SK-N-SH treated with all-trans-retinoic acid at 6 μM for 48 hours (cell line): ENCODE data around the gene FOSL2.

Source experiments
- ATAC-seq: fragments of 200-7000 bp; cut with Tn5 transposase; 3 replicates; pipeline ENCODE4 v1.9.1; 2020; ENCODE audit warnings: mild to moderate bottlenecking, moderate library complexity
- ARNTL ChIP-seq: fragments of 450-650 bp; formaldehyde crosslinking; IDR thresholded peaks from 2 replicates; pipeline ENCODE4 v1.5.0; 2020; ENCODE audit warnings: low read depth, mild to moderate bottlenecking, moderate library complexity, borderline replicate concordance
- BACH2 ChIP-seq: fragments of 250-450 bp; sonication (Bioruptor Pico); IDR thresholded peaks from 2 replicates; pipeline ENCODE4 v1.9.0; 2021; ENCODE audit warnings: mild to moderate bottlenecking, borderline replicate concordance
- CREB5 ChIP-seq: fragments of 250-450 bp; sonication (Bioruptor Pico); IDR thresholded peaks from 2 replicates; pipeline ENCODE4 v1.5.1; 2020; ENCODE audit warnings: low read depth, mild to moderate bottlenecking, moderate library complexity
- CSDC2 ChIP-seq: fragments of 250-450 bp; sonication (Bioruptor Pico); IDR thresholded peaks from 2 replicates; pipeline ENCODE4 v1.5.0; 2020; ENCODE audit warnings: mild to moderate bottlenecking, moderate library complexity
- CSRNP3 ChIP-seq: fragments of 250-450 bp; sonication (Bioruptor Pico); IDR thresholded peaks from 2 replicates; pipeline ENCODE4 v1.5.1; 2021; ENCODE audit warnings: mild to moderate bottlenecking, moderate library complexity
- ESRRG ChIP-seq: fragments of 250-450 bp; sonication (Bioruptor Pico); IDR thresholded peaks from 2 replicates; pipeline ENCODE4 v1.6.1; 2021; ENCODE audit warnings: mild to moderate bottlenecking
- GLIS3 ChIP-seq: fragments of 250-450 bp; sonication (Bioruptor Pico); IDR thresholded peaks from 2 replicates; pipeline ENCODE4 v1.5.0; 2020; ENCODE audit warnings: mild to moderate bottlenecking, moderate library complexity
- PATZ1 ChIP-seq: fragments of 250-450 bp; sonication (Bioruptor Pico); IDR thresholded peaks from 2 replicates; pipeline ENCODE4 v1.8.0; 2020; ENCODE audit warnings: mild to moderate bottlenecking, moderate library complexity, borderline replicate concordance
- POU6F1 ChIP-seq: fragments of 250-450 bp; sonication (Bioruptor Pico); IDR thresholded peaks from 2 replicates; pipeline ENCODE4 v1.8.0; 2021; ENCODE audit warnings: low read depth, mild to moderate bottlenecking, moderate library complexity, borderline replicate concordance
- PPARA ChIP-seq: fragments of 250-450 bp; sonication (Bioruptor Pico); IDR thresholded peaks from 2 replicates; pipeline ENCODE4 v1.5.0; 2020; ENCODE audit warnings: mild to moderate bottlenecking, borderline replicate concordance
- RARB ChIP-seq: fragments of 250-450 bp; sonication (Bioruptor Pico); IDR thresholded peaks from 2 replicates; pipeline ENCODE4 v1.8.0; 2021; ENCODE audit warnings: mild to moderate bottlenecking, moderate library complexity
- SNAI2 ChIP-seq: fragments of 250-450 bp; sonication (Bioruptor Pico); IDR thresholded peaks from 2 replicates; pipeline ENCODE4 v1.5.0; 2020; ENCODE audit warnings: mild to moderate bottlenecking, moderate library complexity
- TCF4 ChIP-seq: fragments of 250-450 bp; sonication (Bioruptor Pico); IDR thresholded peaks from 2 replicates; pipeline ENCODE4 v1.8.0; 2021; ENCODE audit warnings: mild to moderate bottlenecking, moderate library complexity, borderline replicate concordance
- TOX ChIP-seq: fragments of 250-450 bp; sonication (Bioruptor Pico); IDR thresholded peaks from 2 replicates; pipeline ENCODE4 v1.8.0; 2021; ENCODE audit warnings: mild to moderate bottlenecking, moderate library complexity, borderline replicate concordance
- TSHZ2 ChIP-seq: fragments of 250-450 bp; sonication (Bioruptor Pico); IDR thresholded peaks from 2 replicates; pipeline ENCODE4 v1.5.0; 2020; ENCODE audit warnings: mild to moderate bottlenecking, moderate library complexity
- ZC3H10 ChIP-seq: fragments of 250-450 bp; sonication (Bioruptor Pico); IDR thresholded peaks from 2 replicates; pipeline ENCODE4 v1.5.1; 2021; ENCODE audit warnings: mild to moderate bottlenecking, moderate library complexity
- ZFP30 ChIP-seq: fragments of 450-650 bp; formaldehyde crosslinking; IDR thresholded peaks from 2 replicates; pipeline ENCODE4 v1.5.0; 2022; ENCODE audit warnings: mild to moderate bottlenecking, moderate library complexity
- ZNF70 ChIP-seq: fragments of 450-650 bp; formaldehyde crosslinking; IDR thresholded peaks from 2 replicates; pipeline ENCODE4 v1.5.0; 2020; ENCODE audit warnings: mild to moderate bottlenecking, moderate library complexity
- ZNF8 ChIP-seq: fragments of 450-650 bp; formaldehyde crosslinking; IDR thresholded peaks from 2 replicates; pipeline ENCODE4 v1.5.0; 2020; ENCODE audit warnings: mild to moderate bottlenecking, moderate library complexity

Gene FOSL2

DNA sequence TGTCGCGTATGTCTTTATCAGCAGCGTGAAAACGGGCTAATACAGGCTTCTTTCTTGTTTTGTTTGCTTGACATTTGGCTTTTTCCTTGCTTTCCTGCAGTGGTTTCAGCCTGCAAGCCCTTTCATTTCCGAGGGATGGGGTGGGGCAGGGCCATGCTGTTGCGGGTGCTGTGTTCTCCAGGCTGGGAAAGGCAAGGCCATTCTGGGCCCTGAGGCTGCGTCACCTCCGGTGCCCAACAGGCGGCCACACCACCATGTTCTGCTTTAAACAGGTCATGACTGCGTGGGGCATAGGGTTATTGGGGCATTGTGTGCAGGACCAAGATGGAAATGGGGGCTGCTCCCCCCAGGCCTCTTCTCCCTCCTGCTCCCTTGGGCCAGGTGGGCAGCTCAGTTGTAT is 64.6 kb downstream of the FOSL2 start:
- TF ChIP-seq ZNF8 (no peak), ZNF70 (CRISPR knock-in tag) (no peak), RARB (no peak), ARNTL (CRISPR knock-in tag) (no peak), ZFP30 (CRISPR knock-in tag) (no peak), SNAI2 (no peak)
- no peak for ATAC-seq

DNA sequence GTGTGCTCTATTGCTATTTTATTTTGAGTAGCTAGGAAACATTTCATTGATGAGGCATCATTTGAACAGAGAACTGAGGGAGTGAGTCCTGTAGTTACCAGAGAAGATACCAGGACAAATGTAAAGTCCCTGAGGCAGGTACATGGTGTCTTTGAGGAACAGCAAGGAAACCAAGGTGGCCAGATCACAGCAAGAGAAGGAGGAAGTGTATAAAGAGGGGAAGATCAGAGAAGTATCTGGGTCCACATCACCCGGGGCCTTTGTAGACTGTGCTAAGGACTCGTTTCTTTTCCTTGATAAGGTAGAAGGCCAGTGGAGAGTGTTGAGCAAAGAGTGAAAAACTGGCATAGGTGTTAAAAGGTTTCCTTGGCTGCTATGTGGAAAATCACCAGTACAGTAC is 68.4 kb downstream of the FOSL2 start:
- TF ChIP-seq TCF4, result no peak
- TF ChIP-seq ZNF70 (CRISPR knock-in tag), result no peak
- no peak for TF ChIP-seq PPARA (CRISPR knock-in tag)
- TF ChIP-seq TSHZ2, result no peak
- TF ChIP-seq PATZ1 (CRISPR knock-in tag), result no peak
- TF ChIP-seq TOX (CRISPR knock-in tag), result no peak
- no peak for ATAC-seq

DNA sequence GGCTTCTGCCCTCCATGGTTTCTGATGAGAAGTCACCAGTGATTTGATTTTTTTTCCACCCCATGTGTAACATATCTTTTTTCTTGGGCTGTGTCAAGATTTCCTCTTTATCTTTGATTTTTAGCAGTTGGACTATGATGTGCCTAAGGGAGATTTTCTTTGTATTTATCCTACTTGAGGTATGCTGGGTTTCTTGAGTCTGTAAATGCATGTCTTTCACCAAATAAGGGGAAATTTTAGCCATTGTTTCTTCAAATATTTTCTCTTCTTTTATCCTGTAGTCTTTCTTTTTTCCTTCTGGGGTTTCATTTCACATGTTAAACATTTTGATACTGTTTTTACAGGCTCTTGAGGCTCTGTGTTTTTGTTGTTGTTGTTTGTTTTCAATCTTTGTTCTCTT is 69.5 kb downstream of the FOSL2 start:
- TF ChIP-seq CSDC2 (no peak), ZNF70 (CRISPR knock-in tag) (no peak), TSHZ2 (no peak), ESRRG (CRISPR knock-in tag) (no peak), ZFP30 (CRISPR knock-in tag) (no peak), POU6F1 (CRISPR knock-in tag) (no peak), CREB5 (CRISPR knock-in tag) (no peak), TOX (CRISPR knock-in tag) (no peak), CSRNP3 (CRISPR knock-in tag) (no peak), BACH2 (CRISPR knock-in tag) (no peak), GLIS3 (no peak), ZC3H10 (CRISPR knock-in tag) (no peak)
- TF ChIP-seq, all 23 proteins: peak for 0
- ATAC-seq, result no peak
